Measurements from ENCODE around the gene MPO.

GRCh38 chr17:58328195-58329034 lies 47.7 kb upstream of the MPO start, which contains the start of gene TSPOAP1:
- TF ChIP-seq ARNTL (CRISPR knock-in tag; IDR thresholded peaks at IDR 0.05; ENCODE audit: borderline replicate concordance, low read depth): no peak
- TF ChIP-seq CREB5 (CRISPR knock-in tag; IDR thresholded peaks at IDR 0.05; ENCODE audit: low read depth): no peak
- no peak for TF ChIP-seq TSHZ2 (CRISPR knock-in tag; IDR thresholded peaks at IDR 0.05)
- no peak for TF ChIP-seq RARB (CRISPR knock-in tag; IDR thresholded peaks at IDR 0.05)

Data from SK-N-SH treated with all-trans-retinoic acid at 6 μM for 48 hours (cell line).